Measurements from ENCODE around the gene MRTO4.
"Not testable (repeated sequence)": the region's sequence is repeated elsewhere in the genome, so short reads cannot be mapped to it uniquely, and the experiment has no call there.

The MRTO4 gene

DNA sequence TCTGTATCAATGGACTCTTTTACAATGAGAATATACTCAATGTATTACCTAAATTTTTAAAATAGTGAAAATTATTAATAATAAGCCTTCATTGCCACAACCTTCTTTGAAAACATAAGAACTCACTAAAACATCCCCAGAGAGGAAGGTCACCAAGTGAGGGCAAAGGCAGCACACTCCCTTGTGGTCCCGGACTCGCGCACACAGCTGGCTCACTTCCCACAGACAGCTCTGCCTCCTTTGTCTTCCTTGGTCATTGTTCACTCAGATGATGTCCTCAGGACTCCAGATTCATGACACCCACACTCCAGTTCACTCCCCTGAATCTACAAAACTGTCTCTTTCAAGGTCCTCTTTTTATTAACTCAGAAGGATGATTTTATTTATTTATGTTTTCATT is 22.4 kb upstream of the MRTO4 start:
- DNase-seq: no peak

DNA sequence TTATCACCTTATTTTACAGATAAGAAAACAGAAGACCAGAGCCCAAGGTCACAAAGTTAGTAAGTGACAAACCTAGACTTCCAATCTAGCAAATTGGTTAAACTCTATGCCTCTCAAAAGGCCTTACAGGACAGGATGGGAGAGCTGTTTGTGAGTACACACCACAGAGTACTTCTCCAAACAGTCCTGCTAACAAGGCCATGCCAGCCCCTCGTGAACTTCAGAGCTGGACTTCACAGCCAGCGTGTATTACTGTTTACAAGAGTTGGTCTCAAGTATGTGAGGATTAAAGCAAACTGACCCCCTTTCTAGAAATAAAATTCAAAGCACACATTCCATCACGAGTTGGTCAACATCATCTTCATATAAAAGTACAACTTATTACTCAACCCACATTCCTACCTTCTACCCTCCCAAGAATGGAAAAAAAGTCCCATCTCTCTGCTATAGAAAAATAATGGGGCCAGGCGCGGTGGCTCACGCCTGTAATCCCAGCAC is 21.7 kb upstream of the MRTO4 start:
- no peak for DNase-seq

DNA sequence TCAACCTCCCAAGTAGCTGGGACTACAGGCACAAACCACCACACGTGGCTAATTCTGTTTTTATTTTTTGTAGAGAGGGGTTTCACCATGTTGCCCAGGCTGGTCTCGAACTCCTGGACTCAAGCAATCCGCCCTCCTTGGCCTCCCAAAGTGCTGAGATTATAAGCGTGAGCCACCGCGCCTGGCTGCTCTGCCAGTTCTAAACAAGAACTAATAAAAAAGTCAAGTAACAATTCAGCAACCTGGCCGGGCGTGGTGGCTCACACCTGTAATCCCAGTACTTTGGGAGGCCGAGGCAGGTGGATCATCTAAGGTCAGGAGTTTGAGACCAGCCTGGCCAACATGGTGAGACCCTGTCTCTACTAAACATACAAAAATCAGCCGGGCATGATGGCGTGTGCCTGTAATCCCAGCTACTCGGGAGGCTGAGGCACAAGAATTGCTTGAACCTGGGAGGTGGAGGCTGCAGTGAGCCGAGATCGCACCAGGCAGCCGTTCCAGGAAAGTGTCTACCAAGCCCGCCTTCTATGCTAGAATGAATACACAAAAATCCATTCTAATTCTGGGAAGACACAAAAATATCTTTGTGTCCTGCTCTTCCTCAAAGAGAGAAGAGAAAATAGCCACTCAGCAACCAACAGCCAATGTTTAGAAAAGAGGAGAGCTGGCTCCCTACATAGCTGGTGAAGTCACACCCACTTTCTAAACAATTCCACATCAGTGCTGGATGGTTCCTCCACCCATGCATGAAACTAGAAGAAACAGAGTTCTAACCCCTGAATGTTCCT is 19.7 kb upstream of the MRTO4 start:
- not testable (repeated sequence) for DNase-seq

DNA sequence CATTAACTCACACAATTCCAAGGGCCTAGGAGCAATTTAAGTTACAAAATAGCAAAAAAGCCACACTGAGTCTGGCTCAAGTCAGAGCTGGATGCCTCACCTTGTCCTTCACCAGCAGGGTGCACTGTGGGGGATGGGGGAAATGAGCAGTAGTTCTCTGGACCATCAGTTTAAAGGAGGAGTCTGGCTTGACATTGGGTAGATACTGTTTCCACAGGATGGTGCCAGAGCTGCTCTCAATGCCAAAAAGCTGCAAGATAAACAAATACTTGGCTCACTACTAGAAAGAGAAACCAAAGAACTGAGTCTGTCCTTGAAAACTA is 19.1 kb upstream of the MRTO4 start:
- DNase-seq: no peak

DNA sequence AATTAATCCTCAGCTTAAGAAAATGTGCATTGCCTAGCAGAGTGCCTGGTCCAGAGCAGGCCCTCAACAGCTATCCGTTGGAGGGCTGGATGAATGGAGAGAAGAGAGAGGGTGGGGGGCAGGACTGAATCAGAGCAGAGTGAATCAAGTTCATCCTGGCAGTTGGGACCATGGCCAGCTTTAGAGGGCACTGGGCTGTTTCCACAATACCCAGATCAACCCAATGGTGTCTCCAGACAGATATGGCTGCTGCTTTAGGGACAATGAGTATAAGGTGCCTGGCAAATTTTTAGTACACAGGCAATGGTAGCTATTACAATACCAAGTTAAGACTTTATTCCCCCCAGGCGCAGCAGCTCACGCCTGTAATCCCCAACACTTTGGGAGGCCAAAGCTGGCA is 17.4 kb upstream of the MRTO4 start:
- no peak for DNase-seq

DNA sequence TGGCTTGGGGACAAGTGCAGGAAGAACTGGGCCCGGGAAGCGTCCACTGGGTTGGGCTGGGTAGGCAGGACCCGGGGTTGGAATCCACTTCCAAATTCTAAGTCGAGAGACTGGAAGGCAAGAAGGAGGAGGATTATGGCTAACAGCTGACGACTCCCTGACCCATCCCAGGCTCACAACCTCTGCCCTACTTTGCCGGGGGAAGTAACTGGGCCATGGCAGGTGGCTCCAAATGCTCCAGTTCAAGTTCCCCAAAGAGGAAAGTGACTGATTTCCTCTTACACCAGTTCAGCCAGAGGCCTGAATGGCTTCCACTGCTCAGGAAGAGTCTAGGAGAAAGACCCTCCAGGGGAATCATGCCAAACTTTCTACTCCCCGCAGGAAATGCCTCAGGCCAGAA is 11.7 kb upstream of the MRTO4 start:
- DNase-seq: no peak

DNA sequence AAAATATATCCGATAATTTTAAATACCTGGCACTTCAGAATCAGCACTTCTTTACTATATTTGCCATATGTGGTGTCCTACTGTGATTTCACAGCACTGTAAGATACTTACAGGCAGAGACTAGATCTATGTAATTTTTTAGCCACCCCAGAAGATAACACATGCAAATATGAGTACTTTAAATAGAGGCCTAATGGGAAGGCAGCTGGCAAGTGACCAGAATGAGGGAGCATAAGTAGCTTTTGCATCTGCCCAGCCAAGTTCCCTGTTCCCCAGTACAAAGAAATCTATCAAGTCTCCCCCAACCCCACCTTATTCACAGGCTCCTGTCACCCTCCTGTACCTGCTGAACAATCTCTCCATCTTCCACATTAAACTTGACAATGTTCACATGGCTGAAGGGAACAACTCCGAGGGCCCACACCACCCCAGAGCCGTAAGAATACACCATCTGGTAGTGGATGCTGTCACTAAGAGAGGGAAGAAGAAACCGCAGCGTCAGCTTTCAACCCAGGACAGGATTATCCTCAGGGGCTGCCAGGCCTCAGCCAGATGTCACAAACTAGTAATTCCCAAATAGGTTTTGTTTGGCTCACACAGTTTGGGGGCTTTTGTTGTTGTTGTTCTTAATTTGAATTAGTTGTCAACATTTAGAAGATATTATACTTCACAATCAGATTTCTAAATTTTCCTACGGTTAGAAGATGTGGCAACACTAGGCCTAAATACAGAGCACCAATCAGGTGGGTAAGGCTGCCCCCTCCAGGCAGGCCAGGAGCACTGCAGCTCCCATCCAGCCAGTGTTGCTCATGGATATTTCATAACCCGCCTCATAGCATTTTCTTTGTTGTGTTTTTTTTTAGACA is 10.7 kb upstream of the MRTO4 start:
- DNase-seq: peak; percentile 53

DNA sequence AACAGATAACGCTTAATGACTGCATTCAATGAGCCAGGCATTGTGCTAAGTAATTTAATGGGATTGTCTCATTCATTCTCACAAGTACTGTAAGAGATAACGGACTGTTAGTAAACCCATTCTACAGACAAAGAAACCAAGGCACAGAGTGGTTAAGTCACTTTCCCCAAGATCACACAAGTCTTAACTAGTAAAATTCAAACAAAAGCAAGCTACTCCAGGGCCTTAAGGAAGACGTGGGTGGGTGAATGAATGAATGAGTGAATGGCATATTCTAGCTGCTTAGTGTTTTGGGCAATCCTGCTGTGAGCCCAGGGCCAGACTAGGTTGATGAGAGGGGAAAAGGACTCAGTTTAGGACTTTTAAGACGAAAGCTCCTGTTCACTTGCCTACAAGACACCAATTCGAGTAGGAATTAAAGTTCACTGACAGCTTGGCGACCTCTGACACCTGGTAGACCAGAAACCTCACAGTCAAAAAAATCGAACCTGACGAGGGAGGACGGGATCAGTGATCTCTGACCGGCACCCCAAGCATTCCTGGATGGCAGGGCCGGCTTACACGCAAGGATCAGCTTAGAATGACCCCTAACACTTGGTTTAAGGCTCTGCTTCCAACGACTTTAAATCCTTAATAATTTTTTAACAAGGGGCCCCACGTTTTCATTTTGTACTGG is 838 bp upstream of the MRTO4 start:
- DNase-seq: no peak

DNA sequence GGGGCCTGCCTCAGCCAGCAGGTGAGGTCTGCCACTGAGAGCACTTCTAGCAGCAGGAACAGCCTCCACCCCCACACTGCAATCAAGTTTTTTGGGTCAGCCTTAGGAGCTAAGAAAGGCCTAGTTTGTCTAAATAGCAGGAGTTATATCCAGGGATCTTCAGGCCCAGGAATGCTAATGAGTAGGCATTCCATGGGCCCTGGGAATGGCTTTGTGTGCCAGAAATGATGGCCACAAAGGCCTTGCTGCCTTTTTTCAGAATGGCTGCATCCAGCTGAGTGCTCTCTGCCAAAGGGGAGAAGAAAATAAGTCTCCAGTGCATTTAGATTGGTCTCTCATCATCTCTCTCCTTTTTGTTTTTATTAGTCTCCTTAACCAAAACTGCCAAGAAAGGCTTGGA is 2.8 kb downstream of the MRTO4 start:
- no peak for DNase-seq

DNA sequence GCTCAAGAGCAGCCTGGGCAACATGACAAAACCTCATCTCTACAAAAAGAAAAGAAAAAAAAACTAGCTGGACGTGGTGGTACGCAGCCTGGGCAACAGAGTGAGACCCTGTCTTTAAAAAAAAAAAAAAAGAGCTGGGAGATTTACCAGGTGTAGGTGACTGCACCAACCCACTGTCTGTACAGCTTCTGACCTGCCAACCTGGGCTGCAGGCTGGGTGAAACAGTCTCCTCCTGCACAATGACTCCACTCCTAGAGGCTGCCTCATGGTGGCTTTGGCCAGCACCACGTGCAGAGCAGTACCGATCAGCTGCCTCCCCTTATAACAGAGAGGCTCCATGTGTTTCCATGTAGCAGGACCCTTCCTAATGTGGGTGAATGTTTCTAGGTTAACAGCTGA is 3.7 kb downstream of the MRTO4 start:
- no peak for DNase-seq

DNA sequence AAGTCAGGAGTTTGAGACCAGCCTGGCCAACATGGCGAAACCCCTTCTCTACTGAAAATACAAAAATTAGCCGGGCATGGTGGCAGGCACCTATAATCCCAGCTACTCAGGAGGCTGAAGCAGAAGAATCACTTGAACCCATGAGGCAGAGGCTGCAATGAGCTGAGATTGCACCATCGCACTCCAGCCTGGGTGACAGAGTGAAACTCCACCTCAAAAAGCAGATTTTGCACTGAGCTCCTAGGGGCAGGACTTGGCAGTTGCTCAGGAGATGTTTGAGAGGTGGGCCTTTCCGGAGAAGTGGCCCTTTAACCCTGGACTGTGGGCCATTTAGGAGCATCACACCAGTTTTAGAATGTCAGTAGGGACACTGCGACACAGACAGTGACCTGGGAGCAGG is 4.7 kb downstream of the MRTO4 start:
- not testable (repeated sequence) for DNase-seq

DNA sequence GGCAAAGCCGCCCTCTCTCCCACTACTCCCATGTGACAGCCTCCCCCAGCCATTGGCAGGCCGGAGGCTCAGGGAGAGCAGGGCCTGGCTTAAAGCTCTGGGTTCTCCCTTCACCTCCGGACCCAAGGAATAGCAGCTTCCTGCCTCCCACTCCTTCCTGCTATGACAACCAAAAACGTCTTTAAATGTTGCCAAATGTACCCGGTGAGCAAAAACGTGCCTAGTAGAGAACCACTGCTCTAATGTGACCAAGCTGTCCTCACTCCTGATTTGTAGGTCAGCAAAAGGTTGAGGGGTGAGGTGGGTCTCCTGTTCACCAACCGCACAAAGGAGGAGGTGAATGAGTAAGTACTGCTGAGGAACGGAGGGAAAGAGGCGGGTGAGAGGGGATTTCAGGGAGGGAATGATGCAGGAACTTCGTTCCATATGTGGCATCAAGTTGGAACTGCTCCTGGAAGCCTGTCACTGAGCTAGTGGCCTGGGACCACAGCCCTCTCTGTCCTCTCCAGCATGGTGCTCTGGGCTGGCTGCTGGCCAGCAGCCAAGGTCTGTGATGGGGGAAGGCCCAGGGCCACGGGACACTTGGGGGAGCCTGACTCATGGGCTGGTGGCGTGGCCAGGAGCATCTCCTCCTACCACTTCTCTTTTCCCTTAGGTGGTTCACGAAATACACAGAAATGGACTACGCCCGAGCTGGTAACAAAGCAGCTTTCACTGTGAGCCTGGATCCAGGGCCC is 5.7 kb downstream of the MRTO4 start:
- DNase-seq: no peak

DNA sequence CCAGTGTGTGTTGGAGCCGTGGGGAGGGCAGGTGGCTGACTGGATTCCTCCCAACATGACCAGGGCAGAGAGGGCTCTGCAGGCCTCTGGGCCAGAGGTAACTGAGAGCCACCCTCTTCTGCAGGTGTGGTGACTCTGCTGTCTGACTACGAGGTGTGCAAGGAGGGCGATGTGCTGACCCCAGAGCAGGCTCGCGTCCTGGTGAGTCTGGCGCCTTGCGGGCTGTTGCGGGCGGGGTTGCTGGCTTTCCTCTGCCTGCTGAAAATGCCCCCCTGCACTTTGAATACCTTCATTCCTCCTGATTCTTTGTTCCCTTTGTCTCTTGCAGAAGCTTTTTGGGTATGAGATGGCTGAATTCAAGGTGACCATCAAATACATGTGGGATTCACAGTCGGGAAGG is 6.7 kb downstream of the MRTO4 start:
- DNase-seq: no peak

DNA sequence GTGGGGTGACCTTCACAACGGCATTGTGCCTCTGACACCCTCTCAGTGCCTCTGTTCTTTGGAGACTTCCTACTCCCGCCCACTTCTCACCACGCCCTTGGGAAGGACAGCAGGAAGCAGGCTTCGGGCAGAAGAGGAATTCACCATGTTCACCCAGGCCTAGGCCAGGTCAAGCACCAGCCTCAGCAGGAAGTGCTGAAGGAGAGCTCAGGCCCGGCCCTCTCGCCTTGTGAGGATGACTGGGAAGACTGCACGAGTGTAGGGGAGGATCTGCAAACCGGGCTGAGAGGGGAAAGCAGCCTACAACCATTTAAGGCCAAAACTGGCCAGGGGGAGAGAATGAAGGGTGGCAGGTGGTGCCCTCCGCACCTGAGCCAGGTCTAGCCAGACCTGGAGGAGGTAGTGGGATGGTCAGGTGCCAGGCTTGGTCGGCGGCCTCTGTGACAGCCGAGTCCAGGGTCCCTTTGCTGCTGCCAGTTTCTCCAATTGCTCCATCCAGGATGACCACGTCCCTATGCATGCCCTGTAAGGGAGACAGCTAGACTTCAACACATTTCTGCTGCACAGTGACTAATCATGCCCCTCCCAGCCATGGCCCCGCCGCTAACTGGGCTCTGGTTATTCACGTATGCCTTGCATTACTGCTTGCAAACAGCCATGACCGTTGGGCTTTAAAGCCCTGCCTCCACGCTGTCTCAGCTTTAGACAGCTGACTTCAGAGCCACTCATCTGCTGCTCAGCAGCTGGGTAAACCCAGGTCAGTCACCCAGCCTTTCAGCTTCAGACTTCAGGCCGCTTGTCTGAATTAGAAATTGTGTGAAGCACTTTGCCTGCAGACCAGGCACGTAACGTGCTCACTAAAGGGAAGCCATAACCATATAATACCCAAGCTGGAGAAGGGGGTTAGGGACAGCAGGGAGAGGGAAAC is 8.9 kb downstream of the MRTO4 start:
- peak; percentile 86 for DNase-seq

DNA sequence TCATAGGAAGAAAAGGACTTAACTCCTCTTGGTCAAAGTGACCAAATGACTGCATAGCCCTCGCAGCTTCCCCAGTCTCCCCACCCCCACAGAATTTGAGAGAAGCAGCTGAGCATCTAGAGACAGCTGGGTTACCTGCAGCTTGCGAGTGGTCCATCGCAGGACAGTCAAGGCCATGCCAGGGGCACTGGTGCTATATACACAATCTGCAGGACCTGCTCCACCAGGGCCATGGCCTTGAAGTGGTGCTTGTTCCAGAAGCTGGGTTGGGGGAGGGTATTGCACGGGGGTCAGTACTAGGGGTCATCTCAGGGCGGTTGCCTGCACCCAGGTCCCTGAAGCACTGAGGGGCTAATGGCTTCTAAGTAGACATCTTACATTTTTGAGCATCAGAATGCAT is 10.4 kb downstream of the MRTO4 start:
- DNase-seq: no peak

DNA sequence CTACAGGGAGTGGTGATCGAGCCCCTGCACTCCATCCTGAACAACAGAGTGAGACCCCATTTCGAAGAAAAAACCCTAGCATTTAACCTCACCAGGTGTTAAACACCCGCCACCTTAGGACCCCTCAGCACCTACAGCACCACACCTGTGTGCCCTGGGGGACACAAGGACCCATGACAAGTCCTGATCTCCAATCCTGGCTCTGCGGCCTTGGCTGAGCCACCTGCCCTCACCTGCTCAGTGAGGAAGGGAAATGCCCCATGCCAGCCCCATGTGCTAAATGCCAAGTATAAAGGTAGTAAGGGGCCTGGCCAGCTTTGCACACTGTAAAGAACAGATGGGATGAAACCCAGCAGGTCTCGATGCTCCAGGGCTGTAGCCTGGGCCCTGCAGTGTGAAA is 11.1 kb downstream of the MRTO4 start:
- DNase-seq: no peak

DNA sequence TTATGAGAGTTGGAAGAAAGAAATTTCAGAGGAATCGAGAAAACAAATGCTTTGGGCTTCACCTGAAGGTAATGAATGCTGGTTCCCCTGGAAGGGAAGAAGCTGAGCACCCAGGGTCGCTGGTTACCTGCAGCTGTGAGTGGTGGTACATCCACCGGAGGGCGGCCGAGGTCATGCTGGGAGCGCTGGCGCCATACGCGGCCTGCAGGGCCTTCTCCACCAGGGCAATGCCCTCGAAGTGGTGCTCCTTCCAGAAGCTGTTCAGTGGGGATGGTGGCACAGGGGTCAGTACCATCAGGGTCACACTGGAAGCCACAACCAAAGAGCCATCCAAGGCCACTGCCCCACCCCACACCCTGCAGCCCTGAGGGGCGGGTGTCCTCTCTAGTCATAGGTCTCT is 16.8 kb downstream of the MRTO4 start:
- no peak for DNase-seq

DNA sequence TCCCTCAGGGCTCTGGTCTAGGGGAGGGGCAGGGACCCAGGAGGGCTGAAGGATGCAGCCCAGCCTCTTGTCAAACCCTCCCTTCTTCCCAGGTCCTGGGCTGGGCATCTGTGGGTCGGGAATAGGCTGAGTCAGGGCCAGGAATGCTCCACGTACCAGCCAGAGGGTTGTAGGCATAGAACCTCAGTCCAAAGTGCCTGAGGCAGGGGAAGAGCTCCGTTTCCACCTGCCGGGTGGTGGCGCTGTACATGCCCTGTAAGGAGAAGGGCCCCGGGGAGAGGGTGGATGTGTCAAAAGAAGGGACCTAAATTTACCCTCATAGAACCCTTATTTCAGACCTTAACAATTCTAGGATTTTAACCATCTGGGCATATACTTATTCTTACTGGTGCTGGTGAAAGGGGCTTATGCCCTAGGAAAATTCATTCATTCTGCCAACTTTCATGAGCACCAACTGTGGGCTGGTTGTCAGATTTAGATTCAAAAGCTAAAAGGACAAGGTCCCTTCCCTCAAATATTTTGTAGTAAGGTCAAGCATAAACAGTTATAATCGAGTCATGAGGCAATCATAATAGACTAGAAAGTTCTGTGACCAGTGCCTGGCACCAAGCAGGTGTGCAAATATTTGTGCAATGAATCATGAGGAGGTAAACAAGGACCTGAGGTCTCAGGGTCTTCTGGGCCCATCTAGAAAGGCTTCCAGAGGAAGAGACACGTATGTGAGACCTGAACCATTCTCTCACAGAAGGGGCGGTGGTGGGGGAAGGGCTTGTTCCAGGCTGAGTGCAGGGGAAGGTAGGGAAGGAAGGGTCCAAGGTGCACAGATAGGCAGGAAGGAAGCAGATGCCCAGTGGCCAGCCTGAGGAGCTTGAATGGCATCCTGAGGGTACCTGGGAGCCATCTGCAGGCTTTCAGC is 18.1 kb downstream of the MRTO4 start:
- DNase-seq: not testable (repeated sequence)

DNA sequence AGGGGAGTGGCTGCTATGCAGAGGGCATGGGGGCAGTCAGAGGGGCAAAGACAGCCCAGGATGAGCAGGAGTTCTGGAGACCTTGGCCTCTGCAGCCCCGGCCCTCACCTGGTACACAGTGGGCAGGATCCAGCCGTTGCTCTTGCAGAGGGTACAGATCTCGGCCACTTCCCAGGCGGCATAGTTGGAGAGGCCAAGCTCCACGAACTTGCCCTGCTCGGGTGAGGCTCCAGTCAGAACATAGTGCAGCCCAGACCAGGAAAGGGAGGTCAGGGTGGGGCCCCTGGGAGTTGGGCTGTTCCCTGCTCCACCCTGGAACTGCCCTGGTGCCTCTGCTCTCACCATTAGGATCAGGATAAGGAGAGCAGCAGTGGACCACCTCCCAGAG is 18.7 kb downstream of the MRTO4 start:
- not testable (repeated sequence) for DNase-seq

DNA sequence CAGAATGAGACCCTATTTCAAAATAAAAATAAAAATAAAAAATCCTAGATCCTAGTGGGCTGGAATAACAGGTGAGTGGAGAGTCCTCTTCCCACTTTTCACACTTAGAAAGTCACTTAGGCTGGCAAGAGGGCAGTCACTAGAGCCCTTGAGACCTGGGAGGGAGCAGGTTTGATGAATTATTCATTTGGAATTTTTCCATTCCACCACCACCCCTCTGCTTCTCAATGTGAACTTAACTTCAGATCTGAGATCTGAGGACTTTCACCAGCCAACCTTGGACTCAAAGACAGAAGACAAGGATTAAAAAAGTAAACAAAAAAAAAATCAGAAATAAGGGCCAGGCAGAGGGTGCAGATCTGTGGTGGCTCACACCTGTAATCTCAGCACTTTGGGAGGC is 20.5 kb downstream of the MRTO4 start:
- DNase-seq: no peak
